Mammary epithelial cell (primary cell): ENCODE results near the gene HUNK.

Experiments
- CTCF ChIP-seq, 2 donors: IDR thresholded peaks in 1 of 2; conservative IDR thresholded peaks in 1 of 2; 2 replicates each; pipeline ENCODE4 v1.5.1; 2011 to 2012; ENCODE audit warnings: inconsistent platforms in 2 of 2, low read length in 2 of 2, mild to moderate bottlenecking in 2 of 2, control low read depth in 1 of 2, low read depth in 1 of 2; ENCODE audit not compliant: insufficient read depth in 1 of 2; ENCODE audit errors: extremely low read depth in 1 of 2
- EZH2 ChIP-seq: IDR thresholded peaks from 2 replicates; pipeline ENCODE4 v1.6.1; 2012; ENCODE audit warnings: low read length, inconsistent platforms, borderline replicate concordance

GRCh38 chr21:31929548-31929947 lies 56.7 kb downstream of the HUNK start:
- TF ChIP-seq CTCF (conservative IDR thresholded peaks at IDR 0.05 in 1 of 2, IDR thresholded peaks at IDR 0.05 in 1 of 2; ENCODE audit: extremely low read depth in 1 of 2, insufficient read depth in 1 of 2, low read depth in 1 of 2, low read length in 2 of 2) (no peak), EZH2 (no peak)
